Mesenchymal stem cell (in vitro differentiated cells and primary cell): ENCODE data around the gene FBXW4.

Experiments used
- DNase-seq: peaks from one replicate; pipeline ENCODE4 v3.0.0-alpha.2; 2013
- H2AFZ ChIP-seq: one replicate; pipeline ENCODE4 v1.6.1; 2013; ENCODE audit warnings: low read depth, mild to moderate bottlenecking, control low read depth, inconsistent platforms, low read length, moderate library complexity
- H2AK5ac ChIP-seq: 2 replicates; pipeline ENCODE4 v1.6.1; 2013; ENCODE audit warnings: low read length, moderate library complexity, mild to moderate bottlenecking, inconsistent platforms; ENCODE audit not compliant: severe bottlenecking
- H2BK120ac ChIP-seq: one replicate; pipeline ENCODE4 v1.6.1; 2013; ENCODE audit warnings: low read depth, mild to moderate bottlenecking, inconsistent platforms, low read length, moderate library complexity
- H2BK12ac ChIP-seq, 2 experiments: one replicate each; pipeline ENCODE4 v1.6.1; 2013; ENCODE audit warnings: inconsistent platforms in 2 of 2, low read length in 2 of 2, mild to moderate bottlenecking in 2 of 2, moderate library complexity in 2 of 2, control low read depth in 1 of 2
- H2BK15ac ChIP-seq: one replicate; pipeline ENCODE4 v1.6.1; 2013; ENCODE audit warnings: mild to moderate bottlenecking, low read depth, inconsistent platforms; ENCODE audit not compliant: poor library complexity, severe bottlenecking
- H2BK5ac ChIP-seq: 2 replicates; pipeline ENCODE4 v1.6.1; 2013; ENCODE audit warnings: low read depth, mild to moderate bottlenecking, low read length, control low read depth, inconsistent platforms; ENCODE audit not compliant: poor library complexity, severe bottlenecking
- H3K14ac ChIP-seq, 2 experiments: one replicate each; pipeline ENCODE4 v1.6.1; 2013; ENCODE audit warnings: inconsistent platforms in 2 of 2, low read length in 2 of 2, control low read depth in 1 of 2, mild to moderate bottlenecking in 1 of 2, moderate library complexity in 1 of 2
- H3K18ac ChIP-seq, 2 experiments: one replicate each; pipeline ENCODE4 v1.6.1; 2013; ENCODE audit warnings: inconsistent platforms in 2 of 2, low read length in 2 of 2, control low read depth in 1 of 2, low read depth in 1 of 2, mild to moderate bottlenecking in 1 of 2
- H3K23ac ChIP-seq, 2 experiments: one replicate each; pipeline ENCODE4 v1.6.1; 2013; ENCODE audit warnings: inconsistent platforms in 2 of 2, low read length in 2 of 2, mild to moderate bottlenecking in 2 of 2, moderate library complexity in 2 of 2, control low read depth in 1 of 2
- H3K27ac ChIP-seq: 2 replicates; pipeline ENCODE4 v1.5.1; 2013; ENCODE audit warnings: mild to moderate bottlenecking, moderate library complexity, low read length, control low read depth, inconsistent platforms; ENCODE audit not compliant: poor library complexity, severe bottlenecking
- H3K27me3 ChIP-seq, 2 experiments: 2 replicates each; pipeline versions ENCODE4 v1.6.1 to v1.7.0; 2013; ENCODE audit warnings: low read length in 2 of 2, mild to moderate bottlenecking in 2 of 2, moderate library complexity in 2 of 2, control low read depth in 1 of 2, inconsistent platforms in 1 of 2; ENCODE audit not compliant: control insufficient read depth in 1 of 2, insufficient read depth in 1 of 2
- H3K36me3 ChIP-seq, 2 experiments: 2 replicates each; pipeline versions ENCODE4 v1.6.1 to v1.7.0; 2013; ENCODE audit warnings: low read length in 2 of 2, control low read depth in 1 of 2, inconsistent platforms in 1 of 2, low read depth in 1 of 2, mild to moderate bottlenecking in 1 of 2; ENCODE audit not compliant: insufficient read depth in 2 of 2, control insufficient read depth in 1 of 2
- H3K4ac ChIP-seq, 2 experiments: one replicate each; pipeline ENCODE4 v1.6.1; 2013; ENCODE audit warnings: inconsistent platforms in 2 of 2, low read length in 2 of 2, mild to moderate bottlenecking in 2 of 2, moderate library complexity in 2 of 2, control low read depth in 1 of 2, low read depth in 1 of 2
- H3K4me1 ChIP-seq: 2 replicates; pipeline ENCODE4 v1.6.1; 2013; ENCODE audit warnings: low read depth, low read length, control low read depth; ENCODE audit not compliant: control insufficient read depth, insufficient read depth
- H3K4me2 ChIP-seq: 2 replicates; pipeline ENCODE4 v1.6.1; 2013; ENCODE audit warnings: low read length, mild to moderate bottlenecking, inconsistent platforms; ENCODE audit not compliant: poor library complexity, severe bottlenecking
- H3K4me3 ChIP-seq, 2 experiments: 2 replicates each; pipeline versions ENCODE4 v1.5.1 to v1.7.0; 2013; ENCODE audit warnings: low read length in 2 of 2, mild to moderate bottlenecking in 2 of 2, control low read depth in 1 of 2, low read depth in 1 of 2; ENCODE audit not compliant: insufficient read depth in 1 of 2
- H3K79me1 ChIP-seq: replicated peaks from 2 replicates; pipeline ENCODE4 v1.6.1; 2013; ENCODE audit warnings: mild to moderate bottlenecking, control low read depth, low read length, inconsistent platforms; ENCODE audit not compliant: poor library complexity, severe bottlenecking
- H3K9ac ChIP-seq: 2 replicates; pipeline ENCODE4 v1.7.0; 2013; ENCODE audit warnings: mild to moderate bottlenecking, low read length, moderate library complexity
- H3K9me3 ChIP-seq: 2 replicates; pipeline ENCODE4 v1.7.0; 2013; ENCODE audit warnings: mild to moderate bottlenecking, low read length; ENCODE audit not compliant: control insufficient read depth
- H4K8ac ChIP-seq: one replicate; pipeline ENCODE4 v1.6.1; 2013; ENCODE audit warnings: inconsistent platforms, mild to moderate bottlenecking, low read length, moderate library complexity
- H4K91ac ChIP-seq: one replicate; pipeline ENCODE4 v1.6.1; 2013; ENCODE audit warnings: mild to moderate bottlenecking, low read length, inconsistent platforms
- WGBS: methylation state at CpG from one replicate; pipeline ENCODE4 v1.1.7; 2013; ENCODE audit warnings: mixed read lengths; 5-methylcytosine and 5-hydroxymethylcytosine counted together

FBXW4 gene

GRCh38 chr10:101732096-101732495 lies 37.1 kb upstream of the FBXW4 start:
- H3K36me3 ChIP-seq = no peaks in the 10 kb centered on the region
- no peaks in the 10 kb centered on the region for H3K79me1 ChIP-seq
- no peak overlapping the region for H3K23ac ChIP-seq
- no peak overlapping the region for H4K8ac ChIP-seq
- H2AK5ac ChIP-seq = no peak overlapping the region
- H3K4me1 ChIP-seq = no peaks in the 10 kb centered on the region
- no peak overlapping the region for H2BK15ac ChIP-seq
- no peak overlapping the region for H4K91ac ChIP-seq
- no peak overlapping the region for H3K18ac ChIP-seq
- peaks cover 20 to 36% of the 10 kb centered on the region in 2 experiments for H3K27me3 ChIP-seq
- no peak overlapping the region for H3K9ac ChIP-seq
- no peak overlapping the region for H2BK5ac ChIP-seq
- H2AFZ ChIP-seq = no peak overlapping the region
- H2BK12ac ChIP-seq = no peak overlapping the region
- H3K4me2 ChIP-seq = no peak overlapping the region
- no peak overlapping the region for H3K4ac ChIP-seq
- WGBS = no CpG with 5 or more reads among the region's 1 CpG
- H3K27ac ChIP-seq = no peak overlapping the region
- no peak overlapping the region for H3K4me3 ChIP-seq
- no peaks in the 10 kb centered on the region for H3K9me3 ChIP-seq
- no peak overlapping the region for H2BK120ac ChIP-seq
- no peak overlapping the region for H3K14ac ChIP-seq
- DNase-seq = no peak

GRCh38 chr10:101726115-101726387 lies 31.1 kb upstream of the FBXW4 start:
- 90% methylated on average over 2 of the region's 2 CpGs for WGBS
- Histone ChIP-seq H2BK5ac (no peak overlapping the region), H2AK5ac (no peak overlapping the region), H3K4ac (no peak overlapping the region), H2BK120ac (no peak overlapping the region), H3K18ac (no peak overlapping the region), H2BK15ac (no peak overlapping the region), H3K36me3 (no peaks in the 10 kb centered on the region), H4K8ac (no peak overlapping the region), H3K14ac (no peak overlapping the region), H4K91ac (no peak overlapping the region), H3K79me1 (no peaks in the 10 kb centered on the region), H3K4me2 (no peak overlapping the region), H3K27me3 (peaks cover 16 to 32% of the 10 kb centered on the region in 2 experiments), H3K23ac (no peak overlapping the region), H3K4me1 (no peaks in the 10 kb centered on the region), H2BK12ac (no peak overlapping the region), H2AFZ (no peak overlapping the region), H3K9ac (no peak overlapping the region), H3K9me3 (no peaks in the 10 kb centered on the region), H3K4me3 (no peak overlapping the region), H3K27ac (no peak overlapping the region)
- DNase-seq = no peak

GRCh38 chr10:101725296-101726114 lies 30.5 kb upstream of the FBXW4 start:
- Histone ChIP-seq H2BK15ac (no peak overlapping the region), H3K36me3 (no peaks in the 10 kb centered on the region), H2AFZ (no peak overlapping the region), H3K27me3 (peaks cover 16 to 38% of the 10 kb centered on the region in 2 experiments), H3K27ac (no peak overlapping the region), H3K4me1 (no peaks in the 10 kb centered on the region), H3K9ac (no peak overlapping the region), H4K91ac (no peak overlapping the region), H3K14ac (no peak overlapping the region), H3K4me3 (no peak overlapping the region), H3K4ac (no peak overlapping the region), H2BK12ac (no peak overlapping the region), H3K9me3 (no peaks in the 10 kb centered on the region), H3K23ac (no peak overlapping the region), H3K79me1 (no peaks in the 10 kb centered on the region), H2BK5ac (no peak overlapping the region), H4K8ac (no peak overlapping the region), H2AK5ac (no peak overlapping the region), H3K18ac (no peak overlapping the region), H2BK120ac (no peak overlapping the region), H3K4me2 (no peak overlapping the region)
- 68% methylated on average over 8 of the region's 8 CpGs for WGBS
- no peak for DNase-seq

- Histone ChIP-seq H2BK15ac (no peak overlapping the region), H4K91ac (no peak overlapping the region), H3K27ac (no peak overlapping the region), H2AFZ (no peak overlapping the region), H3K4ac (no peak overlapping the region), H3K4me2 (no peak overlapping the region), H3K4me3 (no peak overlapping the region), H4K8ac (no peak overlapping the region), H3K79me1 (no peaks in the 10 kb centered on the region), H3K23ac (no peak overlapping the region), H3K14ac (no peak overlapping the region), H2BK120ac (no peak overlapping the region), H2BK5ac (no peak overlapping the region), H3K4me1 (no peaks in the 10 kb centered on the region), H3K27me3 (peaks cover 22 to 47% of the 10 kb centered on the region in 2 experiments), H3K18ac (no peak overlapping the region), H2AK5ac (no peak overlapping the region), H3K36me3 (no peaks in the 10 kb centered on the region), H2BK12ac (no peak overlapping the region), H3K9me3 (no peaks in the 10 kb centered on the region), H3K9ac (no peak overlapping the region)
- 96% methylated on average over 2 of the region's 2 CpGs for WGBS
- DNase-seq = no peak
These were observed 29.5 kb upstream of the FBXW4 start for GRCh38 chr10:101724446-101724845.
